Measurements from ENCODE around the gene KRT6B.

DNA sequence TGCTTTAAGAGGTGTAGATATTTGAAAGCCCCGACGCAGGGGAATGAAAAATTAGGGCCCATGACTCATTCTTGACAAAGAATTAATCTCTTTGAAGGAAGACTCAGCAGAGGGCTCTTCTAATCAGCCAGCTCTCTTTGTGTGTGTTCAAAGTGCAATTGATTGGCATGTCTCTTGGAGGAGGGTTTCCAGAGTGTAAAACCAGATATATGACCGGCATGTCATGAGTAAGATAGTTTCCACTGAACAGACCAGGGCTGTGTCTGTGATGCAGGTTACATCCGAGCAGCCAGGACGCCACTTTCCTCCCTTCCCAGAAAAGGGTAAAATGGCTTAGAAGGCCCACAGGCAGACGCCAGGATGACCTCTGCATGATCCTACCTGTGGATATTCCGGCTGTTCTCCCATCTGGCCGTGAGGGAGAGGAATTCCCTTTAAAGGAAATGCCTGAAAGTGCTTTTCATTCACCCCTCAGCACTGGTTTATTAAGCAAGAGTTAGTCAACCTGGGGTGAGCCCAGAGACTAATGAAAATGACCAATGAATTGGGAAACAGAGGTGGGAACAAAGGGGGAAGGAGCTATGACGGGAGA, 10.5 kb downstream of the KRT6B start:
- TF ChIP-seq, protein P1, sequence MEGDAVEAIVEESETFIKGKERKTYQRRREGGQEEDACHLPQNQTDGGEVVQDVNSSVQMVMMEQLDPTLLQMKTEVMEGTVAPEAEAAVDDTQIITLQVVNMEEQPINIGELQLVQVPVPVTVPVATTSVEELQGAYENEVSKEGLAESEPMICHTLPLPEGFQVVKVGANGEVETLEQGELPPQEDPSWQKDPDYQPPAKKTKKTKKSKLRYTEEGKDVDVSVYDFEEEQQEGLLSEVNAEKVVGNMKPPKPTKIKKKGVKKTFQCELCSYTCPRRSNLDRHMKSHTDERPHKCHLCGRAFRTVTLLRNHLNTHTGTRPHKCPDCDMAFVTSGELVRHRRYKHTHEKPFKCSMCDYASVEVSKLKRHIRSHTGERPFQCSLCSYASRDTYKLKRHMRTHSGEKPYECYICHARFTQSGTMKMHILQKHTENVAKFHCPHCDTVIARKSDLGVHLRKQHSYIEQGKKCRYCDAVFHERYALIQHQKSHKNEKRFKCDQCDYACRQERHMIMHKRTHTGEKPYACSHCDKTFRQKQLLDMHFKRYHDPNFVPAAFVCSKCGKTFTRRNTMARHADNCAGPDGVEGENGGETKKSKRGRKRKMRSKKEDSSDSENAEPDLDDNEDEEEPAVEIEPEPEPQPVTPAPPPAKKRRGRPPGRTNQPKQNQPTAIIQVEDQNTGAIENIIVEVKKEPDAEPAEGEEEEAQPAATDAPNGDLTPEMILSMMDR (IDR thresholded peaks at IDR 0.05), result no peak
- no peak for TF ChIP-seq POLR2A (IDR thresholded peaks at IDR 0.05)
